T follicular helper cell (primary cell): ENCODE measurements around the gene IRF6.

Experiments
- DNase-seq: peaks from one replicate; pipeline ENCODE4 v3.0.0-alpha.2; 2020; ENCODE audit warnings: low read depth
- total RNA-seq, 2 experiments: gene quantifications; one replicate each; lab custom pipeline; 2026; lab: John Stamatoyannopoulos, UW

Gene IRF6
- 0.65 to 1.1 reads per million in 2 experiments for total RNA-seq

DNA sequence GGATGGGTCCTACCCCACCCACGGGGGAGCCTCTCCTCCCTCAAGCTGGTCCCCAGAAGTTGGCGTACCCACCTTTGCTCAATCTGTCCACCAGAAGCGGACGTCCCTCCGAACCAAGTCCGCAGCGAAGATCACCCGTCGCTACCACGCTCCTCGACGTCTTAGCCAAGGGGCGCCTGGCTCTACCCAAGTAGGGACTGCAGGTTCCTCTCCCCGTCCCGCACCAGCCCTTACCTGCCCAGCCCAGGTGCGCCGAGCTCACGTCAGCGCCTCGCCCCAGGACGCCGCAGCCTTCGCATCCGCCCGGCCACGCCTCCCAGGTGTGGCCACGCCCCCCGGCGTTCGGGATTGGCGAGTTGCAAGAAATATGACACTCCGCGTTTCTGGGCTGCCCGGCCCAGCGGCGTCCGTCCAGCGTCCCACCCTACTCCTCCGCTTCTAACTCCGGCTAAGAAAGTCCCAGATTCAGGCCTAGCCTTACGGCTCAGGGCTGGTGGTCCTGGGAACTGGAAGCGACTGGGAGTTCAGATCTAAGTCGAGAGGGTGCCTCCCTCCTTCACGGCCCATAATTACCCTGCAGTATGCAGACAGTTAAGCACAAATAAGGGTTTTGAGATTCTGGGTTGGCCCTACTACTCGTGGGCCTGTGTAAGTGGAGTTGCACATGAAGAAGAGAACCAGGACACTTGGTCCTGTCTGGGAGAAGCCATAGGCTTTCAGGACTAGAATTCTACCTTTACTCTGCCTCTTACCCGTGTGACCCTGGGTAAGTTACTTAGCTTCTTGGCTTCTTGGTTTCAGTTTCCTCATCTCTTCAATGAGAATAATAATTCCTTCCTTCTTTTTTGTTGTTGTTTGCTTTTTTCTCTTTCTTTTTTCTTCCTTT is at the start of gene IRF6:
TSS of gene IRF6 (minus strand) at position 268 of the 886 bp plus-strand sequence. CDS start 4,729 bp downstream, outside the sequence.
- DNase-seq = peak; percentile 69

DNA sequence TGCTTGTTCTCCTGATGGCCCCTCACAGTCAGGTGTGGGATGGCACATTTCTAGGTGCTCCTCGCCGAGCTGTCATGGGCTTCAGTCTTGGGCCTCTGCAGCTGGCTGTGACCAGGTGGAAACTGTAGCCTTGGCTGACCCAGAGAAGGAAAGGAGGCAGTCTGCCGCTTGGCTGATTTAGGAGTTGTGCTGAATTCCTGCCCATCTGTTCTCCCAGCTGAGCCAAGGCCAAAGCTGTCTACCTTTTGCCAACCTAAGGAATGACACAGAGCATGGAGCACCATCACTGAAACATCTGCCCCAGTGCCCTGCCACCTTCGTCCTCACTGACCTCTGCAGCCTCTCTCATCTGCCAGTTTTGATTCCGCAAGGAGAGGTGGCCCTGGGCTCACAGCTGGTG is 49.7 kb upstream of the IRF6 start:
- DNase-seq = no peak

DNA sequence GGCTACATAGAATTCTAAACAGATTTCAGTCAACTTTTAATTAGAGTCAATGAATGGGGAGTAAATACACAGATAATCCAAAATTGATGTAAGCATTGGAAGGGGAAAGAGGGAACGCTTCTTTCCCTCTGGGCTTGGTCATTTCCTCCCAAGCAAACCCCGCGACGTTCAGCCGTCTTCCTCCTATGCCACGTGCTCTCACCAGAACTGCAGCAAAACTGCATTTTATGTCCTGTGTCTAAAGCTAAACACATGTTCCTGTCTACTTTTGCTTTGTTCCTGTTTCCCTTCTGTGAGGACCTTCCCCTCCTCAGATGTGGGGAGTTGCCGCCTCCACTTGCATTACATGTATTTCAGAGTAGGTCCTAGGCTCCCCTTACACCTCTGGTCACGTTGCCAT is 49.1 kb upstream of the IRF6 start:
- DNase-seq = no peak

DNA sequence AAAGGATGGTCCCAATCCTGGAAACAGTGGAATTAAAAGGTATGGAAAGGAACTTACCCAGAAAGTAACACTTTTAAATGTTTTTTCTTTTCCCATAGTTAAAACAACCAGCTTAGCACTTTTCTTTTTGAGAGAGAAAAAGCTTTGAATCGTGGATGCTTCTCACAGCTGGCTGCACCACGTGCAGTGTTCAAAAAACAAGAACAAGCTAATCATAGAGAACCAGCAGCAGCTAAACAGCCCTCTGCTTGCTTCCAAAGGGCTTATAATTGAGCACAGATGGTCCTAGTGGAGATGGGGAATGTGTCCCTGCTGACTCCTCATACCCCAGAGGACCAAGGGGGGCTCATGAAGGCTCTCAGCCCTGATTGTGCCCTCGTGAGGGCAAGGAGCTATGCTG is 48.3 kb upstream of the IRF6 start:
- DNase-seq = no peak

DNA sequence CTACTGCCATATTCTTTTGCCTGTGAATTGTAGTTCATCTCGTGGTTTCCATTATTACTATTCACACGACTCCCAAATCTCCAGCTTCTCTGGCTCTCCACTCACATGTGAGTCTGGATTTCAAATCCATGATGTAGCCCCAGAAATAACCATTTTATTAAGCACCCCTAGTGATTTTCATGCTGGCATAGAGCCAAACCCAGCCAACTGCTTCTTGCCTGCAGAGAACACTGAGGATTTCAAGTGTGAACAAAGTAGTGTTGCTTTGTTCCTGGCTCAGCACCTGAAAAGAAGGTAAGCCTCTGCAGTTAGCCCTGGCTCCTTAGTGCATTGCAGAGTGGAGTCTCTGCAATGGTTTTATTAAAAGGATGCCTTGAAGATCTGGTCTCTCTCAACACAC is 47.7 kb upstream of the IRF6 start:
- no peak for DNase-seq

DNA sequence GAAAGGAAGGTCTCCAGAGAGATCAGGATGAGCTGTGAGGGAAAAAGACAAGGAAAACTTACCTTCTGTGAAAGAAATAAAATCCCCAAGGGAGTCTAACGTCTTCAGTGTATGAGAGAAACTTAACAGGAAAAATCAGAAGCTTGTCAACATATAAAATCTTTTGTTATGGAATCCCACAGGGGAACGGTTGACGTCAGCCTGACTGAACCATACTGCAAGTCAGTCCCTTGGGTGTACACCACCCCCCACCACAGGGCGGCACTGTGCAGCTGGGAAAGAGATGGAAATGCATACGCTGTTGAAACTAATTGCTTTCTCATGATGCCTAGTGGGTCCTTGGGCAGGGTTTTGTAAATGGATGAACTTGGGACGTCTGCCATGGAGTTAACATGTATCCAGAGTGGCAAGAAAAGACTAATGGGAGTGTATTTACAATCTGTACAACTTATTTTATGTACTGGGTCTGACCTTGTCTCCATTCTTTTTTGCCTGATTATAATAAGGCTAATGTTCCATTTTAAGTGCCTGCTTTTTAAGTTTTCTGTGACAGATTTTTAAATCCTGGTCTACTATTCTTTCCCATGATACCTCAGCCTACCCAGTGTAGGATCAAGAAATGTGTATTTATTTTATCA is 44.5 kb upstream of the IRF6 start:
- DNase-seq = no peak

DNA sequence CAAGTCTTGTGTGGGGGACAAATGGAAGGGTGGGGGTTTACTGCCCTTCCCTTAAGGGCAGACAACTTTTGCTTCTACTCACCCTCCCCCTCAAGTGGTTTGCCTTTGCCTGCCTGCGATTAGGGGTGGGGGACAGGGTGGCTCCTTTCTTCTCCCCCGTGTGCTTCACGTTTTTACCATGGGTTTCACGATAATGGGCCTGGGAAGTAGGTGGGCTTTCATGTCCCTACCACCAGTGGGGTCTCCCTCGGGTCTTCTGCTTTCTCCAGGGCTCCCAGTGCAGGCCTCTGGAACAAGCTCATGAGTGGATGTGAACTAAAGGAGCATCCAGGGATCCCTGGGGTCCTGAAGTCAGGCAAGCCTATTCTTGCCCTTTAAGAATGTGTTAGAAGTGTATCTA is 43.4 kb upstream of the IRF6 start:
- DNase-seq = no peak

DNA sequence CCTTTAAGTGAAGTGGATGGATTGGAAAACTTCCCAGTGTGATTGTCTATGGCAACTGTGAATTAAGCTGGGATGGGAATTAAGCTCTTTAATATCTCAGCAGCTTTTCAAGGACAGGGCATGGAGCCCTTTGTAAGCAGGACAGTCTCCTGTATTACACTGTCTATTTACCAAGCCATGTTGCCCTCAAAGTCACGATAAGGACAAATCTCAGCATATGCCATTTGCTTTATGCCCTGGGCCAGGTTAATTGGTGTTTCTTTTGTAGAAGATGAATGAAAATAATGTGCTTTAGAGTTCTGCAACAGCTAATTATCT is 39.4 kb upstream of the IRF6 start:
- DNase-seq = no peak

DNA sequence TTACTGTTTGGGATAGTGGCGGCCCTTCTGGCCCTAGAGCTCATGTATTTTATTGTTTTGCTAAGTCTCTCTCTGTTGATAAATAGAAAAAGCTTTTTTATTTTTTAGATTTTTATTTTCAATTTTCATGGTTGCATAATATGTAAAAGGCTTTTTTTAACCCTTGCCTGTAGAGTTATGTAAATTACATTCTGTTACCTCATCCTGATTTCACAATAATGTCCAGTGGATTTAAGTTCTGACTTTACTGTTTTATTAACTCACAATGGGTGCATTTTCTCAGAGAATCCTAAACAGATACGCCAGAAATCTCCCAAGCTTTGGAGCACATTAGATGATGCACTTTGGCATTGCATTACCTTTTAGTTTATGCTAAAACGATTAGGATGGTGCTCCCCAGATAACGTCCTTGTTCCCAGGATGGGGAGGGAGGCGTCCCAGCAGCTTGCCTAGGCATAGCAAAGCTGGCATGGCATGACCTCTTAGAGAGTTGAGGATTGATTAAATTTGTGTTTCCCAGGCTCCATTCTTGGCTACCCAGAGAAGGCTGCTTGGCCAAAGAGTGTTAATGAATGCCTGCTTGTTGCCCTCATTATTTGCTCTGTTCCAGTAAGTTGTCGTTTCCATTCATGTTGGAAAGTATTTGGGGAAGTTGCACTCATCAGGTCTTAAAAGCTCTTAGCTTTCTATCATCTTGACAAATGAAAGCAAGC is 38.9 kb upstream of the IRF6 start:
- no peak for DNase-seq

DNA sequence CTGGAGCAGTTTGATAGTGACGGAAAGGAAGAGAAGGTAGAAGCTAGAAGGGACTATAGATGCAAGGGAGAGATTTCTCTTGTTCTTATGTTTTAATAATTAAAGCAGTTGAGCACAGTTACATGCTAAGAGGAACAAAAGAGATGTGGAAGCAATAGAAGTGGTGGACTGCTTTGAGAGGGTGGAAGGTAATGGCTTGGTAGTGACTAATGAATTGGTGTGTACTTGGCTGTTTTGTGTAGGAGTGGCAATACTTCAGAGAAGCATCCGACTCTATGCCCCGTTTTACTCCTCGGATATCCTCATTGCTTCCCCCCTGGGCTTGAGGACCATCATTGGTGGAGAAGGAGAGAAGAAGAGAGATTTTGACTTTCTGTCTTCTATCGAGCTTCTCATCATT is 34.7 kb upstream of the IRF6 start:
- DNase-seq = no peak

DNA sequence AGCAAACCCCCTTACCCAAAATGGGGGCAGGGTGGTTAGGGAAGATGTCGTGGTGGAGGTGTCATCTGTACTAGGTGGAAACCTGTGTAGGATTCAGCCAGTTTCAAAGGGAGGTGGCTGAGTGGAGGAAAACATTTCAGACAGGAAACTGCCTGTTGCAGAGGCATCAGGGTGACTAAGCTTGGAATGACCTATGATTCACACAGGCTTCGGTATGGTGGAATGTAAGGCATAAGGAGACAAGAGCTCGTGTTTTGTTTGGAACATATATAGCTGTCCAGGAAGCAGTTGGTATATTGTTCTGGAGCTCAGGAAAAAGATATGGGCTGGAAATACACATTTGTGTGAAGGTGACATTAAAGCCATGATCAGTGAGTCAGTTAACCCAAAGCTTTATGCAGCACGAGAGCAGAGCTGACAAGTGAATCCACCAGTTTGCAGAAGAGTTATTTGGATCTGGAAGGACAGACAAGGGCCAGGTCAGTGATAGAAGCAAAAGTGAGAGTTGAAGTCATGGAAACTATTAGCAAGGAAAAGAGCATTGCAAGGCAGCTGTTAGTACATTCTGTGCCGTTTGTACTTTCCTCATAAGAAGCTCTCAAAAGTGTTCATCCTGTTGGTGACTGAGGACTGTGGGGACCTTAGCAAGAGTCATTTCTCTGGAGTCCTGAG is 34.1 kb upstream of the IRF6 start:
- DNase-seq = no peak

DNA sequence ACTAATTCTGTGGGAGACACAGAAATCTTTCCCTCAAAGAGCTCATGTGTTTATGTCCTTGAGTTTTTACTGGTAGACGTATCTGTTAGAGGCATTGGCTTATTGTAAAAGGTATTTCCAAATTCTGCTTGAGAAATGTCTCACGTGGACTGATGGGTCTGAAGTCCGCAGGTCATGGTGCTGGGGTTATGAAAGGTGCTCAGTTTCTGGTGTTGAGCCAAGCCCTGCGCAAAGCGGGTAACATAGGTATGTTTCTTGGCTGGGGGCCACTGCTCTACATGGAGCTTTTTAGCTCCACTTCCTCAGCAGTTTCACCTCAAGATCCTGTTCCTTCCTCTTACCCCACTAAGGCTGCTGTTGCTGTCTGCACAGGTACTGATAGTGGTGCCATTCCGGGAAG is 32.6 kb upstream of the IRF6 start:
- DNase-seq = no peak

DNA sequence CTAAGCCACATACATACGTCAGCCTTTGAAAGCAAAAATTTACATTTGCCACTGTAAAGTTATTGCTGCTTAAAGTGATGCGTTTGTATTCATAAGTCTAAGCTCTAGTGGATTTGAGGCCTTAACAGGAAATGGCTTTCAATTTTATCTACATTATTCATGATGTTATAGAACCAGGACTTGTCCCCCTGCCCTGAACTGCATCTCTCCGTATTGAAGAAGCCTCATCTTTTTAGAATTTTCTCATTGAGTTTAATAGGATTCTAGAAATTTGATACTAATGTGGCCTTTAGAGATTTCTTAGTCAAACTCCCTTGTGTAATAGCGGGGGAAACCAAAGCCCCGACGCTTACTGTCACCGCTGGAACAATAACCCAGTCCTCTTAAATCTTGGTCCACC is 31.7 kb upstream of the IRF6 start:
- DNase-seq = no peak

DNA sequence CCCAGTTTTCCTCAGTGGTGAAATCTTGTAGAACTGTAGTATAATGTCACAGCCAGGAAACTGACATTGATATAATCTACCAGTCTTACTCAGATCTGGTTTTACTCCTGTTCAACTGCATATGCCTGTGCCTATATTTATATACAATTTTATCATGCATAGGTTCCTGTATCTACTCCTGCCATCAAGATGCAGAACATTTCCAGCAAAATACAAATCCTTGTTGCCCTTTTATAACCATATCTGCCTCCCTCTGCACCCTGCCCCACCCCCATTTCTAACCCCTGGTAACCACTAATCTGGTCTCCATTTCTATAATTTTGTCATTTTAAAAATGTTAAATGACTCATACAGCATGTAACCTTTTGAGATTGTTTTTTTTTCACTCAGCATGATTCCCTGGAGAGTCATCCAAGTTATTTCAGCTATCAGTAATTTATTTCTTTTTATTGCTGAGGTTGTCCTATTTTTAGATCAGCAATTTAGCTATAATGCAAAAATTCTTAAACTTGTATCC is 29.9 kb upstream of the IRF6 start:
- no peak for DNase-seq

DNA sequence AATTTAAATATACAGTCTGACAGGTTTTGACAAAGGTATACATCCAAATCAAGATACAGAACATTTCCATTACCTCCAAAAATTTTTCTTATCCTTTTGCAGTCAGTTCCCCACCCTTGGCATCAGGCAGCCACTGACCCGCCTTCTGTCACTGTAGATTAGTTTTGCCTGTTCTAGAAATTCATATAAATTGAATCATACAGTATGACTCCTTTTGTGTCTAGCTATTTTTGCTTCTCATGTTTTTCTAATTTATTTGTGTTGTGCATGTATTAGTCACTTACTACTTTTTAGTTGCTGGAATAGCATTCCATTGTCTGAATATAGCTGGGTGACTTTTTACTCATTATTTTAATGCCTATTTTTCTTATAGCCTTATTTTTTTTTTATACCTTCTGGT is 25.7 kb upstream of the IRF6 start:
- DNase-seq = no peak

DNA sequence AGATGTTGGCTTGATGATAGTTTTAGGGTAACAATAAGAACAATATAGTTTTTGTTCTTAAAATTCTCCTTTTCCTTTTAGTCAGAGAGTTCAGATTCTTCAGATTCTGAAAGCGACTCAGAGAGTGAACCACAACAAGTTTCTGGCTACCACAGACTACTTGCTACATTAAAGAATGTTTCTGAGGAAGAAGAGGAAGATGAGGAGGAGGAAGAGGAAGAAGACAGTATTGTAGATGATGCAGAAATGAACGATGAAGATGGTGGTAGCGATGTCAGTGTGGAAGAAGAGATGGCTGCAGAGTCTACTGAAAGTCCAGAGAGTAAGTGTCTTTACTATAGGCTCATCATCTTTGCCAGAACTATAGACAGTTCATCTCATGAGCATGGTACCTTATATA is 24.8 kb upstream of the IRF6 start:
- no peak for DNase-seq

DNA sequence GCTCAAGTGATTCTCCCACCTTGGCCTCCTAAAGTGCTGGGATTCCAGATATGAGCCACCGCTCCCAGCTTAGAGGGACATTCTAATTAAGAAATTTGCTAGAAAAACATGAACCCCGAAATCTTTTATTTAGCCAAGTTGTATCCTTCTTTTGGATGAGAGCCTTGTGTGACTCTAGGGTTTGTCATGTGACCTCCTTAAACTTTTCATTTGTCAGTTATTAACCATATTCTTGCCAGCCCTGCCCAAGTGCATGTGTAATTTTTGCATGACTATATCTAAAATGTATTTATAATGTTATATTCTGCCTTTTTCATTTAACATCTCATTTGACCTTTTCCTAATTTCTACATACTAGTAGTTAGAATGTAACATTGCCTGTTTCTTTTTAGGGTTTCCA is 23.8 kb upstream of the IRF6 start:
- DNase-seq = no peak

DNA sequence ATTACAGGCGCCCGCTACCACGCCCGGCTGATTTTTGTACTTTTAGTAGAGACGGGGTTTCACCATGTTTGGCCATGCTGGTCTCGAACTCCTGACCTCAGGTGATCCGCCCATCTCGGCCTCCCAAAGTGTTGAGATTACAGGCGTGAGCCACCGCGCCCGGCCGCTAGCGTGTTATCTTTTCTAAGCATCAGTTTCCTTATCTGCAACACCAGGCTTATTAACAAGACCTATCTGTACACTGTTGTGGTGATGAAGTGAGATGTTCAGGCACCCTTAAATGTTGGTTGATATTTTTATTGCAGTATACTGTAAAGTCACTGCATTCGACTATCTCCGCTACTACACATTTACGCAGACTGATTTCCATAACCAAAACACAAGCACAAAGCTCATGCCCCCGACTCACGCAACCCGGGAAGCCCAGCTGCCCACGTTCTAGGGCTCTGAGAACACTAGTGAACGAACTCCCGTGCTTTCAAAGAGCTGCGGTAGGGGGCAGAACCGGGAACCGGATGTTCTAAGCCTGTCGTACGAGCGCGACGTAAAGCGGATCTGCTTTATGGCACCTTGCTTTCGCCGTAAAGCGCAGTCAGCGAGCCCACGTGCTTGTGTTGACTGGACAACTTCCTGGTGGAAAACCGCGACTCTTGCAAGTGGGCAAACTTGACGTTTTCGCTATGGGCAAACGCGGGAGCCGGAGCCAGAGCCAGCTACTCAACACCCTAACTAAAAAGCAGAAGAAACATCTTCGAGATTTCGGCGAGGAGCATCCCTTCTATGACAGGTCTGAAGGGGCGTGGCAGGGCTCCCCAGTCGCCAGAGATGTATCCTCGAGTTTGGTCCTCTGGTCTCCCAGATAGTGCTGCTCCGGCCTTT is 21.7 kb upstream of the IRF6 start, which contains the start of gene UTP25:
TSS of gene UTP25 (plus strand) at position 589 of the 879 bp plus-strand sequence. CDS start at position 681, 92 bp downstream.
- DNase-seq = peak; percentile 87

DNA sequence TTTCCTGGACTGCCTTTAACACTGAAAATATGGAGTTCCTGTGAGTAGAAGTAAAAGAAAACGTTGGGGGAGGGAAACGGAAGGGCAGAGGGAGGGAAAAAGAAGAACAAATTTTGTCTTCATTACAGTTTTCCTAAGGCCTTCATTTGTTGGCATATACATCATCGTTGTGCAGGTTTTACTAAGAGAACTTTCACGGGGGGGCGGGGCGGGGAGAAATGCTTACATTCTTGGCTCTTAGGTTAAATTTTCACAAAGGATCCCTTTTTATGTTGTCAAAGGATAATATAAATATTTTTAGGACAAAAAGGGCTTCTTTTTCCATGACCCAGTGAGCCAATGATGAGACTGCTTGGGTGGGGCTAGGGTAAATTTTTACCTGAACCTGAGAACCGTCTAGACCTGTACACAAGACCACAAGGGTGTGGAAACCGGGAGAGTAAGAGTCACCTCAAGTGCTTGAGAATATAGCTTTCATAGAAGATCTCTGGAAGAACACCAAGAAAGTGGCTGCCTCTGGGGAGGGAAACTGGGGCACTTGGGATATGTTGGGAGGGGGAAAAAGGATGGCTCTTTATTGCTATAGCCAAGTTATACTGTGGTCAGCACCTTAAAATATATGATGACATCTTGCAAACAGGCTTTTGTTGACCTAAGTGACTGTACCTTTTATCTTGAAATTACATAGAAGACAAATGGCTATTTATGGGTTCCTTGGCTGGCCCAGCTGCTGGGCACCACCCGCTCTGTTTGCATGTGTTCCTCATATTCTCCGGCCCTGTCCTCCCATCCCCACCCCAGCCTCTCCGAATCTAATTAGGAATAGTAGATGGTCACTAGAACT is 19.9 kb upstream of the IRF6 start:
- no peak for DNase-seq
